Testis (tissue), 2 donors: ENCODE results near the gene SPATS2L.

Source experiments
- POLR2A ChIP-seq: fragments of 450-650 bp; IDR thresholded peaks from one replicate; pipeline ENCODE4 v1.6.1; 2017; ENCODE audit warnings: antibody characterized with exemption, mild to moderate bottlenecking, moderate library complexity
- TF ChIP-seq, protein P1 (sequence below), 3 experiments: fragments of 450-650 bp in 2 of 3; fragments of 200-600 bp in 1 of 3; sonication (generic) in 1 of 3; IDR thresholded peaks; one replicate each; pipeline ENCODE4 v1.5.1; 2016 to 2019; ENCODE audit warnings: antibody characterized with exemption in 3 of 3, mild to moderate bottlenecking in 2 of 3, moderate library complexity in 1 of 3

DNA sequence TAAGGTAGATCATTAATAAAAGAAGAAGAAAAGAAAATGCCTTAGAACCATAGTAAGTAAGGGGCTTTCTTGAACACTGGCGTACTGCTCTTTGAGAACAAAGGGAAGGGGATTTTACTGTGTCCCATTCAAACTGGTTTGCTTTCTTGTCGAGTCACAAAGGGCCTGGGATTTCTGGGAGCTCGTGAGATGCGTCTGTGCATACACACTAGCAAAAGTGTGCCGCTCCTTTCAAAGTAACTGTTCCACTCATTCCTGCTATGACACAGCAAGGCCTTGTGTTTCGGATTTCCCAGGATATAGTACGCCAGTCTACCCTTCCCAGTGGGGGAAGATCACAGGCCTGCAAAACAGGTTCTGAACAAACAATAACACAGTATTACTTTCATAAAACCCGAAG, 110.4 kb downstream of the SPATS2L start:
- TF ChIP-seq, protein P1, sequence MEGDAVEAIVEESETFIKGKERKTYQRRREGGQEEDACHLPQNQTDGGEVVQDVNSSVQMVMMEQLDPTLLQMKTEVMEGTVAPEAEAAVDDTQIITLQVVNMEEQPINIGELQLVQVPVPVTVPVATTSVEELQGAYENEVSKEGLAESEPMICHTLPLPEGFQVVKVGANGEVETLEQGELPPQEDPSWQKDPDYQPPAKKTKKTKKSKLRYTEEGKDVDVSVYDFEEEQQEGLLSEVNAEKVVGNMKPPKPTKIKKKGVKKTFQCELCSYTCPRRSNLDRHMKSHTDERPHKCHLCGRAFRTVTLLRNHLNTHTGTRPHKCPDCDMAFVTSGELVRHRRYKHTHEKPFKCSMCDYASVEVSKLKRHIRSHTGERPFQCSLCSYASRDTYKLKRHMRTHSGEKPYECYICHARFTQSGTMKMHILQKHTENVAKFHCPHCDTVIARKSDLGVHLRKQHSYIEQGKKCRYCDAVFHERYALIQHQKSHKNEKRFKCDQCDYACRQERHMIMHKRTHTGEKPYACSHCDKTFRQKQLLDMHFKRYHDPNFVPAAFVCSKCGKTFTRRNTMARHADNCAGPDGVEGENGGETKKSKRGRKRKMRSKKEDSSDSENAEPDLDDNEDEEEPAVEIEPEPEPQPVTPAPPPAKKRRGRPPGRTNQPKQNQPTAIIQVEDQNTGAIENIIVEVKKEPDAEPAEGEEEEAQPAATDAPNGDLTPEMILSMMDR (IDR thresholded peaks at IDR 0.05) = no peak
- no peak for TF ChIP-seq POLR2A
